HG02623 (cell line): ENCODE data around the gene SIRT1.
"Not testable (repeated sequence)": the region's sequence is repeated elsewhere in the genome, so short reads cannot be mapped to it uniquely, and the experiment has no call there.

Experiments used
- ATAC-seq: cut with Tn5 transposase; IDR thresholded peaks from one replicate; pipeline ENCODE4 v1.9.1; 2021; ENCODE audit warnings: moderate library complexity; ENCODE audit not compliant: unreplicated experiment

The SIRT1 gene

DNA sequence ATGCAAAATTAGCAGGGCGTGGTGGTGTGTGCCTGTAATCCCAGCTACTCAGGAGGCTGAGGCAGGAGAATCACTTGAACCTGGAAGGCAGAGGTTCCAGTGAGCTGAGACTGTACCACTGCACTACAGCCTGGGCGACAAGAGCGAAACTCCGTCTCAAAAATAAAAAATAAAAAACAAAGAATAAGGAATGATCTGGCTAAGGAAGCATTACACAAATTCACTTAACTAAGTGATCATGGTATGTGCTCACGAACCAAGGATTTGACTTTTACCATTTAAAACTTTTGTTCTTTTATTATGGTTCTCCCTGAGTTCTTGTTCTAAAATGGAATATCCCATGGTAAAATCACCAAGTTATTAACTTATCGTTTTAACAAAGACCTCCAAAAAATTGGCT lies 71.2 kb downstream of the SIRT1 start:
- ATAC-seq: no peak

GRCh38 chr10:67959839-67960476 lies 75.5 kb downstream of the SIRT1 start:
- ATAC-seq: no peak

DNA sequence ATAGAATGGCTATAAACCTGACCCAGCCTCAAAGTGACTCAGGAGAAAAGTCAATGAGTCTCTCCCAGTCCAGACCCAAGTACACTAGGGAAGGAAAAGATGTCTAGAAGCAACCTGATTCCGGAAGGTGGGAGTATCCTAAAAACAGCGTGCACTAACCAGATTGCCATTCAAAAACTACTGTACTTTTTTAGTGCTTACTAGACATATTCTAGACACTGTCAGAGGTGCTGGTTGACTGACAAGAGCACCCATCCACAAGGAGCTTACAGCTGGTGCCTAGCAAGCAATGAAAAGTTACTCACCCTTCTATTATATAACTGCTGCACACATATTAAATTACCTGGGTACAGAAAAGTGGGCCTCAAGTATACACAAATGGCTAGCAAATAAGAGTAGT lies 81.0 kb downstream of the SIRT1 start:
- ATAC-seq: no peak

- not testable (repeated sequence) for ATAC-seq
These were observed 81.6 kb downstream of the SIRT1 start for GRCh38 chr10:67966035-67966434.
